WERI-Rb-1 (cell line): ENCODE results near the gene INIP.

ENCODE experiments used
- DNase-seq: peaks from one replicate; pipeline ENCODE4 v3.0.0-alpha.2; 2020
- H3K27ac ChIP-seq: fragments of 250-450 bp; sonication (Bioruptor Pico); 2 replicates; pipeline ENCODE4 v1.5.1; 2020; ENCODE audit warnings: mild to moderate bottlenecking, moderate library complexity
- H3K27me3 ChIP-seq: fragments of 250-450 bp; sonication (Bioruptor Pico); 2 replicates; pipeline ENCODE4 v1.5.1; 2021; ENCODE audit warnings: mild to moderate bottlenecking, low read depth, moderate library complexity; ENCODE audit not compliant: insufficient read depth, severe bottlenecking
- H3K36me3 ChIP-seq: fragments of 250-450 bp; sonication (Bioruptor Pico); 2 replicates; pipeline ENCODE4 v1.5.1; 2020; ENCODE audit warnings: mild to moderate bottlenecking, moderate library complexity
- H3K4me3 ChIP-seq: 2 replicates; pipeline ENCODE4 v1.5.1; 2011; ENCODE audit warnings: low read depth, mild to moderate bottlenecking, control low read depth, low read length
- H3K9me3 ChIP-seq: fragments of 250-450 bp; sonication (Bioruptor Pico); 2 replicates; pipeline ENCODE4 v1.5.1; 2021; ENCODE audit warnings: mild to moderate bottlenecking, moderate library complexity; ENCODE audit not compliant: severe bottlenecking
- TF ChIP-seq, protein P1 (sequence below): IDR thresholded peaks from 2 replicates; pipeline ENCODE4 v1.5.1; 2011; ENCODE audit warnings: low read depth, mild to moderate bottlenecking, control low read depth, inconsistent platforms, low read length

Gene INIP, protein sequence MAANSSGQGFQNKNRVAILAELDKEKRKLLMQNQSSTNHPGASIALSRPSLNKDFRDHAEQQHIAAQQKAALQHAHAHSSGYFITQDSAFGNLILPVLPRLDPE

DNA sequence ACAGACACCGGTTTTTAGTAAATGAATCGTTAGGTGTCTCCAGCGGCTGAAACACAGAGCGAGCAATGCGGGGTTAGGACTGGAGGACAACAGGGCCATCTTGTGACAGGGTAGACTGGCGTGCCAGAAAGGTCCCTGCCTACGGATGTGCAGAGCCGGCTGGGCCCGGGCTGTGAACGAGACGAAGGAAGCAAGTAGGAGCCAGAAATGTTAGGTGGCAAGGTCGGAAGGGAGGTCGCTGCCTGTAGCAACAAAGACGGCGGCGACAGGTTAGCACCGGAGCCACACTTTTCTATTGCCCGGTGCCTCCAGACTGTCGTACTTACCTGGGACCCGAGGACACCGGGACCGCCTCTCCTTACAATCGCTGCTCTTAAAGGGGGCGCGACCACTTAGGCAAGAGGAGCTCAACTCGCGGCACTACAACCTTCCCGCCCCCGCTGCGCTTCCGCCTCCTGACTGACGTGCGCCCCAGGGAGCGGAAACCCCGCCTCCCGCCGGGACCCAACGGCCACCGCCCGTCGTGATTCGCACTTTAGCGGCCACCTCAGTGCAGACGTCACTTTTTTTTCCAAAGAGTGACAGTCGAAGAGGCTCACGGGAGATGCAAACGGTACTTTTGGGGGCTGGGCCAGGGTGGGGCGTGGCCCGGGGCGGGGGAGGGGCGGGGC lies at the start of gene INIP:
TSS of gene INIP (minus strand) at position 457 of the 671 bp plus-strand sequence. CDS start 1,632 bp downstream, outside the sequence.
- peaks cover 22% of the 10 kb centered on the region for H3K36me3 ChIP-seq
- peak; percentile 99 for DNase-seq
- H3K9me3 ChIP-seq = no peaks in the 10 kb centered on the region
- TF ChIP-seq, protein P1, sequence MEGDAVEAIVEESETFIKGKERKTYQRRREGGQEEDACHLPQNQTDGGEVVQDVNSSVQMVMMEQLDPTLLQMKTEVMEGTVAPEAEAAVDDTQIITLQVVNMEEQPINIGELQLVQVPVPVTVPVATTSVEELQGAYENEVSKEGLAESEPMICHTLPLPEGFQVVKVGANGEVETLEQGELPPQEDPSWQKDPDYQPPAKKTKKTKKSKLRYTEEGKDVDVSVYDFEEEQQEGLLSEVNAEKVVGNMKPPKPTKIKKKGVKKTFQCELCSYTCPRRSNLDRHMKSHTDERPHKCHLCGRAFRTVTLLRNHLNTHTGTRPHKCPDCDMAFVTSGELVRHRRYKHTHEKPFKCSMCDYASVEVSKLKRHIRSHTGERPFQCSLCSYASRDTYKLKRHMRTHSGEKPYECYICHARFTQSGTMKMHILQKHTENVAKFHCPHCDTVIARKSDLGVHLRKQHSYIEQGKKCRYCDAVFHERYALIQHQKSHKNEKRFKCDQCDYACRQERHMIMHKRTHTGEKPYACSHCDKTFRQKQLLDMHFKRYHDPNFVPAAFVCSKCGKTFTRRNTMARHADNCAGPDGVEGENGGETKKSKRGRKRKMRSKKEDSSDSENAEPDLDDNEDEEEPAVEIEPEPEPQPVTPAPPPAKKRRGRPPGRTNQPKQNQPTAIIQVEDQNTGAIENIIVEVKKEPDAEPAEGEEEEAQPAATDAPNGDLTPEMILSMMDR = peak; percentile 42
- H3K27me3 ChIP-seq = no peaks in the 10 kb centered on the region
- peak within 1 kb of the TSS; percentile 83 for H3K27ac ChIP-seq
- peak within 1 kb of the TSS; percentile 62 for H3K4me3 ChIP-seq

DNA sequence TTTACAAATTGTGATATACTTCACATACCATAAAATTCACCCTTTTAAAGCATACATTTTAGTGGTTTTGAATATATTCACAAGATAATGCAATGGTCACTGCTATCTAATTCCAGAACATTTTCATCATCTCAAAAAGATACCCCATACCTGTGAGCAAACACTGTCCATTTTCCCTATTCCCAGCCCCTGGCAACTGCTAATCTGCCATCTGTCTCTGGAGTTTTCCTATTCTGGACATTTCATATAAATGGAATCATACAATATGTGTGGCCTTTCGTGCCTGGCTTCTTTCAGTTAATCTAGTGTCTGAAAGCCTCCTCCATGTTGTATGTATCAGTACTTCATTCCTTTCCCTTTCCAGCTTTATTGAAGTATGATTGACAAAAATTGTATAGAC lies 47.4 kb upstream of the INIP start:
- Histone ChIP-seq H3K4me3 (no peak overlapping the region), H3K9me3 (peaks cover 4% of the 10 kb centered on the region), H3K36me3 (0 out of 2 replicates have a peak, but pooled peaks cover 2% of the 10 kb centered on the region), H3K27ac (no peak overlapping the region), H3K27me3 (no peaks in the 10 kb centered on the region)
- no peak for DNase-seq
- TF ChIP-seq, protein P1 = no peak

DNA sequence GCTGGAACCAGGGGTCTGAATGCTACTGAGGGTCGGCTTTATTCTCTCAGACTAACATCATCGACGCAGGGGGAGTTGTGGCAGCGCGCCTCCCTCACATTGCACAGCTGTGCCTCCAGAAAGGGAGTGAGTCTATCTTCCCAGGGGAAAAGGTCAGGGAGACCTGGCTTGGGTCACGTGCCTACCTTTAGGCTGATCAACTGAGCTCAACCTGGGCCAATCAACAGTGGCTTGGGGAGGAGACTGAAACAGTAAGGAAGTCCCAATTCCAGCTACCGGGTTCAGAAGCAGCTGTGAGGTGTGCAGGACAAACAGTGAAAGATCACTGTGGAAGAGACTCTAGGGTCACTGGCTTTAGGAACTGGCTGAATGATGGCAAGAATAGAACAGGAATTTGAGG lies 46.9 kb upstream of the INIP start:
- TF ChIP-seq, protein P1 = no peak
- H3K27me3 ChIP-seq = no peaks in the 10 kb centered on the region
- peak overlapping the region; percentile 10 for H3K4me3 ChIP-seq
- 0 out of 2 replicates have a peak, but pooled peaks cover 2% of the 10 kb centered on the region for H3K36me3 ChIP-seq
- DNase-seq = peak; percentile 50
- peaks cover 4% of the 10 kb centered on the region for H3K9me3 ChIP-seq
- peak overlapping the region; percentile 38 for H3K27ac ChIP-seq

DNA sequence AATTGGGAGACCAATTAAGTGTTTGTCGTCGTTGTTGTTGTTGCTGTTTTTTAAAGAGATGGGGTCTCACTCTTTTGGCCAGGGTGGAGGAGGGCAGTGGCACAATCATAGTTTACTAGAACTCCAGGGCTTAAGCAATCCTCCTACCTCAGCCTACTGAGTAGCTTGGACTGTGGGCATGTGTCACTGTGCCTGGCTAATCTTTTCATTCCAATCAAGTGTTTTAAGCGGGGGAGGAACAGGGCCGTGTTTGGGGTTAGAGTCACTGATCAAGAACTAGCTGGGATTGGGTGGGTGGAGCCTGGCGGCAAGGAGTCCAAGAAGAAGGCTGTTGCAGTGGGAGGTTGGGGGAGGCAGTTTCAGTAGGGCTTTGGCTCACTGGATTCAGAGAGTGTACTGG lies 46.4 kb upstream of the INIP start:
- DNase-seq = peak; percentile 86
- 0 out of 2 replicates have a peak, but pooled peaks cover 2% of the 10 kb centered on the region for H3K36me3 ChIP-seq
- TF ChIP-seq, protein P1 = no peak
- H3K27ac ChIP-seq = peak overlapping the region; percentile 38
- peak overlapping the region; percentile 10 for H3K4me3 ChIP-seq
- no peaks in the 10 kb centered on the region for H3K27me3 ChIP-seq
- peaks cover 4% of the 10 kb centered on the region for H3K9me3 ChIP-seq

DNA sequence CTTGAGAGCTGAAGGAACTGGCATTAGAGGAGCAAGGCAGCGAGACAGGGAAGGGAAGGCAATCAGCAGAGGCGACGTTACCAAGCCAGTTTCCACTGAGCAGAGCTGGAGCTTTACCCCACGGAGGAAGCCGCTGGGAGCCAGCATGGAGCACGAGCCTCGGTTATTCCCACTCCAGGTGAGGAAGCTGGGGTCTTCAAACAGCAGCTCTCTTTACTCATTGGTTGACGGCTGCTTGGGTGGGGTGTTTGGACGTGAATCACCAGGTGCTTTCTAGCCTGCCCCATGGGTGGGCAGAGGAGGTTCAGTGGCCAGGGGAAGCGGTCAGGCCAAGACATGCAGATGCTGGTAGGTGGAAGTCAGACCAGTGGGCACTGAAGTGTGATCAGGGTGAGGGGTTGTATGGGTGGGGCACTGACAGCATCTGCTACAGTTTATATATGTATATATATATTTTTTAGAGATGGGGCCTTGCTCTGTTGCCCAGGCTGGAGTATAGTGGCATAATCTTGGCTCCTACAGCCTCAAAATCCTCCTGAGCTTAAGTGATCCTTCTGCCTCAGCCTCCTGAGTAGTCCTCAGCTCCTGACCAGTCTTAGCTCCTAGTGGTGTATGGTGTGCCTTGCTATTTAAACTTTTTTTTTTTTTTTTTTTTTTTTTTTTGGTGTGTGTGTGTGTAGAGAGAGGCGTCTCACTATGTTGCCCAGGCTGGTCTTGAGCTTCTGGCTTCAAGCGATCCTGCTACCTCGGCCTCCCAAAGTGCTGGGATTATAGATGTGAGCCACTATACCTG lies 45.0 kb upstream of the INIP start:
- Histone ChIP-seq H3K27me3 (no peaks in the 10 kb centered on the region), H3K36me3 (no peaks in the 10 kb centered on the region), H3K27ac (peak overlapping the region; percentile 78), H3K9me3 (peaks cover 4% of the 10 kb centered on the region), H3K4me3 (peak overlapping the region; percentile 7)
- TF ChIP-seq, protein P1 = no peak
- DNase-seq = no peak
